ENCODE results near the gene CCNI2. TPM values are rescaled to one million over a fixed set of nuclear protein-coding genes. Genes with fewer than 3 reads are reported as not detected.

The CCNI2 gene
- total and polyA plus RNA-seq, 2 experiments from 2014 or later, result 0.73 TPM; not detected in 1

GRCh38 chr5:132788990-132789886 is 42.0 kb downstream of the CCNI2 start:
- H3F3A ChIP-seq (ENCODE audit: insufficient read depth), result no peaks in the 10 kb centered on the region; the same call in 1 of the 2 replicates
- no peak overlapping the region for H3K4me3 ChIP-seq
- H3K9me3 ChIP-seq (ENCODE audit: low read depth), result no peaks in the 10 kb centered on the region
- H3K79me2 ChIP-seq (ENCODE audit: insufficient read depth), result no peaks in the 10 kb centered on the region
- no peaks in the 10 kb centered on the region for H3K36me3 ChIP-seq (ENCODE audit: low read depth)
- in situ Hi-C loops (cut with MboI), result no loop called here
- H3K27me3 ChIP-seq (replicated peaks; ENCODE audit: insufficient read depth), result no peaks in the 10 kb centered on the region
- TF ChIP-seq EZH2 (IDR thresholded peaks at IDR 0.05; ENCODE audit: insufficient read depth, poor library complexity, severe bottlenecking), result no peak
- no peak for TF ChIP-seq EZH2phosphoT487 (IDR thresholded peaks at IDR 0.05; ENCODE audit: insufficient read depth, low read depth)
- WGBS, 2 experiments (ENCODE audit: low coverage in 1 of 2, low lambda C conversion rate in 2 of 2, missing lambda C conversion rate in 2 of 2), result 82% methylated on average over 8 of the region's 8 CpGs
- H3K9ac ChIP-seq, result no peak overlapping the region
- H2AFZ ChIP-seq, result no peak overlapping the region
- no peak overlapping the region for H3K4me2 ChIP-seq (ENCODE audit: unreplicated experiment)
- no peak overlapping the region for H3K27ac ChIP-seq
- no peaks in the 10 kb centered on the region for H4K20me1 ChIP-seq (ENCODE audit: insufficient read depth)
- no peak for DNase-seq
- peaks cover 12% of the 10 kb centered on the region for H3K4me1 ChIP-seq (ENCODE audit: insufficient read depth)
- H3K9me2 ChIP-seq (ENCODE audit: insufficient read depth), result no peaks in the 10 kb centered on the region

GRCh38 chr5:132790201-132790865 is 43.1 kb downstream of the CCNI2 start:
- Histone ChIP-seq H4K20me1 (ENCODE audit: insufficient read depth) (no peaks in the 10 kb centered on the region), H3K9ac (no peak overlapping the region), H3K27me3 (replicated peaks; ENCODE audit: insufficient read depth) (no peaks in the 10 kb centered on the region), H3K9me2 (ENCODE audit: insufficient read depth) (no peaks in the 10 kb centered on the region), H3K9me3 (ENCODE audit: low read depth) (no peaks in the 10 kb centered on the region), H3K4me3 (no peak overlapping the region), H3K79me2 (ENCODE audit: insufficient read depth) (no peaks in the 10 kb centered on the region), H3K36me3 (ENCODE audit: low read depth) (no peaks in the 10 kb centered on the region), H3F3A (ENCODE audit: insufficient read depth) (no peaks in the 10 kb centered on the region; the same call in 1 of the 2 replicates), H3K27ac (no peak overlapping the region), H3K4me1 (ENCODE audit: insufficient read depth) (peaks cover 12% of the 10 kb centered on the region), H2AFZ (no peak overlapping the region), H3K4me2 (ENCODE audit: unreplicated experiment) (no peak overlapping the region)
- TF ChIP-seq EZH2 (IDR thresholded peaks at IDR 0.05; ENCODE audit: insufficient read depth, poor library complexity, severe bottlenecking), result no peak
- no peak for TF ChIP-seq EZH2phosphoT487 (IDR thresholded peaks at IDR 0.05; ENCODE audit: insufficient read depth, low read depth)
- in situ Hi-C loops (cut with MboI), result no loop called here
- WGBS, 2 experiments (ENCODE audit: low coverage in 1 of 2, low lambda C conversion rate in 2 of 2, missing lambda C conversion rate in 2 of 2), result 61 to 86% methylated on average over 2 of the region's 2 CpGs
- DNase-seq, result no peak

- Histone ChIP-seq H3K9ac (no peak overlapping the region), H4K20me1 (ENCODE audit: insufficient read depth) (no peaks in the 10 kb centered on the region), H2AFZ (no peak overlapping the region), H3K4me2 (ENCODE audit: unreplicated experiment) (no peak overlapping the region), H3K9me3 (ENCODE audit: low read depth) (no peaks in the 10 kb centered on the region), H3K36me3 (ENCODE audit: low read depth) (no peaks in the 10 kb centered on the region), H3K4me3 (no peak overlapping the region), H3K9me2 (ENCODE audit: insufficient read depth) (no peaks in the 10 kb centered on the region), H3K27me3 (replicated peaks; ENCODE audit: insufficient read depth) (no peaks in the 10 kb centered on the region), H3K4me1 (ENCODE audit: insufficient read depth) (peaks cover 12% of the 10 kb centered on the region), H3F3A (ENCODE audit: insufficient read depth) (no peaks in the 10 kb centered on the region; the same call in 1 of the 2 replicates), H3K27ac (no peak overlapping the region), H3K79me2 (ENCODE audit: insufficient read depth) (no peaks in the 10 kb centered on the region)
- in situ Hi-C loops (cut with MboI), result no loop called here
- DNase-seq, result no peak
- 83 to 85% methylated on average over 3 of the region's 3 CpGs for WGBS, 2 experiments (ENCODE audit: low coverage in 1 of 2, low lambda C conversion rate in 2 of 2, missing lambda C conversion rate in 2 of 2)
- TF ChIP-seq EZH2 (IDR thresholded peaks at IDR 0.05; ENCODE audit: insufficient read depth, poor library complexity, severe bottlenecking) (no peak), EZH2phosphoT487 (IDR thresholded peaks at IDR 0.05; ENCODE audit: insufficient read depth, low read depth) (no peak)
These were observed 43.8 kb downstream of the CCNI2 start for GRCh38 chr5:132791026-132791425.

GRCh38 chr5:132797651-132798050 is 50.4 kb downstream of the CCNI2 start:
- DNase-seq, result no peak
- no peaks in the 10 kb centered on the region for H4K20me1 ChIP-seq (ENCODE audit: insufficient read depth)
- H3K36me3 ChIP-seq (ENCODE audit: low read depth), result no peaks in the 10 kb centered on the region
- H2AFZ ChIP-seq, result no peak overlapping the region
- no peaks in the 10 kb centered on the region for H3K4me1 ChIP-seq (ENCODE audit: insufficient read depth)
- no peak overlapping the region for H3K9ac ChIP-seq
- H3K4me2 ChIP-seq (ENCODE audit: unreplicated experiment), result no peak overlapping the region
- 0 out of 2 replicates have a peak, but pooled peaks cover 14% of the 10 kb centered on the region for H3K27me3 ChIP-seq (replicated peaks; ENCODE audit: insufficient read depth)
- H3K4me3 ChIP-seq, result no peak overlapping the region
- no peak for TF ChIP-seq EZH2phosphoT487 (IDR thresholded peaks at IDR 0.05; ENCODE audit: insufficient read depth, low read depth)
- no peak for TF ChIP-seq EZH2 (IDR thresholded peaks at IDR 0.05; ENCODE audit: insufficient read depth, poor library complexity, severe bottlenecking)
- H3K27ac ChIP-seq, result no peak overlapping the region
- in situ Hi-C loops (cut with MboI), result no loop called here
- H3K9me3 ChIP-seq (ENCODE audit: low read depth), result no peaks in the 10 kb centered on the region
- H3K9me2 ChIP-seq (ENCODE audit: insufficient read depth), result no peaks in the 10 kb centered on the region
- 11 to 19% methylated on average over 2 of the region's 2 CpGs for WGBS, 2 experiments (ENCODE audit: low coverage in 1 of 2, low lambda C conversion rate in 2 of 2, missing lambda C conversion rate in 2 of 2)
- no peaks in the 10 kb centered on the region for H3F3A ChIP-seq (ENCODE audit: insufficient read depth)
- no peaks in the 10 kb centered on the region for H3K79me2 ChIP-seq (ENCODE audit: insufficient read depth)
